ENCODE data around the gene CATSPERE.
"Not testable (repeated sequence)": the region's sequence is repeated elsewhere in the genome, so short reads cannot be mapped to it uniquely, and the experiment has no call there.

Gene CATSPERE

GRCh38 chr1:244666672-244667418 lies 205.8 kb downstream of the CATSPERE start:
- DNase-seq (ENCODE audit: low spot score): not testable (repeated sequence)

DNA sequence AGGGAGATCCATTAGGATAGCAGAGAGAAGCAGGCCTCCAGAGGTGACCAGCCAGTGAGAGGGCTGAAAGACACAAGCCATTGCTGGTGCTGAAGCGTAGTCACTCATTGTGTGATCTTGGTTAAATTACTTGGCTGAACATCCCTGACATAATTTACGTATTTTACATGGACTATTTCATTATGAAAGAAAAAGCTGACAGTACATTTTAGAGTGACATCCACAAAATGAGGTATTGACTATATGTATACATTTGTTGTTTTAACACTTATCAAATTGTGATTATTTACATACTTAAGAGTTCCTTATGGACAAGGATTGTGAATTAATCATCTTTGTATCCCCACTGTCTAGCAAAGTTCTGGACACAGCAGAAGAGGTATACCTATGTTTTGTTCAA lies 206.7 kb downstream of the CATSPERE start:
- no peak for DNase-seq (ENCODE audit: low spot score)

DNA sequence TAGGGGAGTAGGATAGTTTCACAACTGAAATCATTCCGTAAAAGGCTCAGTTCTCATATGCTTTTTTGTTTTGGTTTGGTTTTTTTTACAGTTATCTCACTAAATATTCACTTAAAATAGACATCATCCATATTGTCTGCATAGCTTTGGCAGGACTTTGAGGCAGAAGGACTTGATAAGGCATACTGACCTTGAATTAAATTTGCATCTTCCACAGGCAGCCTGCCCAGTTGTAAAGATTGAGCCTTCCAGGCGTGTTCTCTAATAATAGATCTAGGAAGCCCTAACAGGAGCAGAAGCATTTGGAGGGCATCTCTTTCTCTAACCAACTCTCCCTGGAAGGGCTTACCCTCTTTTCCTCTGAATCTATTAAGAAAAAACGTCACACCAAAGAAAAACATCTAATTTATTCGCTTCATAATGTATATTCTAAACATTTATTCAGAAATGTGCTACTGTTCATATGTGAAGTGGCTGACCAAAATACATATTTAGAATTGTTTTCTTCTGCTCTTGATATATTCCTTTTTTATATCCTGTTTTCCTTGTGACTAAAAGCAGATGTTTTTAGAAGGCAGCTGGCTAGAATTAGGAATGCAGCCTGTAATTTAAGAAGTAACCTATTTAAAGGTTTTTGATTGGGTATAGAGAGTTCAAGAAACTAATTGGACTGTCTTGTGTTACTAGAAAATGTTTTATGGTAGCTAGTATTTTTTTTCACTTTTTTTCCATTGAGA lies 212.0 kb downstream of the CATSPERE start:
- peak; percentile 31 for DNase-seq (ENCODE audit: low spot score)

GRCh38 chr1:244674446-244674845 lies 213.4 kb downstream of the CATSPERE start:
- DNase-seq (ENCODE audit: low spot score): no peak

DNA sequence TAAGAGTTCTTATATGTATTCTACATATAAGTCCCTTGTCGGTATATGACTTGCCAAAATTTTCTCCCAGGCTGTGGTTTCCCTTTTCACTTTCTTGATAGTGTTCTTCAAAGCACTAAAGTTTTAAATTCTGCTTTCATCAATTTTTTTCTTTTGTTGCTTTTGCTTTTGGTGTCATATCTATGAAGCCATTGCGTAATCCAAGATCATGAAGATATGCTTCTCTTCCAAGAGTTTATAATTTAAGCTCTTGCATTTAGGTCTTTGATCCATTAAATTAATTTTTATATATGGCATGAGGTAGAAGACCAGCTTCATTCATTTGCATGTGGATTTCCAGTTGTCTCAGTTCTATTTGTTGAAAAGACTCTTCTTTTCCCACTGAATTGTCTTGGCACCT lies 214.1 kb downstream of the CATSPERE start:
- DNase-seq (ENCODE audit: low spot score): no peak

- DNase-seq (ENCODE audit: low spot score): no peak
These were observed 217.6 kb downstream of the CATSPERE start for GRCh38 chr1:244678697-244679096.

DNA sequence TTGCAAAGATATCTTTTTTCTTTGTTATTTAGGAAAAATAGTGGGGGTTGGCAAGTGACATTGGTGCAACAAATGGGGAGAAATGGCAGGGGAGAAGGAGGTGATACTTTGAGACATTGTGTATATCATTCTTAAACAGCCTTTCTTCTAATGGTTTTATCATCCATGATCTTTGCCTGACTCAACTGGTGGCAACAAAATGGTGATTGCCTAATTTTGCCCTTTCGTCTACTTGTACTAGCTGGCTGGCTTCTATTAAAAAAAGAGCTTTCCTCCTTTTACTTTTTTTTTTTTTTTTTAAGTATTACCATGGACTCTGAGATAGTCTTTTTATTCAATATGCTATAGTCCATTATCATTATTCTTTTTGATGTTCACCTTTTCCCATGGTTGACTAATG lies 219.6 kb downstream of the CATSPERE start:
- no peak for DNase-seq (ENCODE audit: low spot score)

- DNase-seq (ENCODE audit: low spot score): not testable (repeated sequence)
These were observed 221.0 kb downstream of the CATSPERE start for GRCh38 chr1:244682087-244682486.

All from pons (tissue), 1 donor.